IPS DF 19.7 (cell line): Measurements from ENCODE around the gene CYTH2.
A peak's percentile ranks its signal among the peaks of the same experiment; 100 is the strongest.

ENCODE experiments used
- DNase-seq: peaks from one replicate; pipeline ENCODE4 v3.0.0-alpha.2; 2013; ENCODE audit warnings: low read depth, low spot score

Gene CYTH2

DNA sequence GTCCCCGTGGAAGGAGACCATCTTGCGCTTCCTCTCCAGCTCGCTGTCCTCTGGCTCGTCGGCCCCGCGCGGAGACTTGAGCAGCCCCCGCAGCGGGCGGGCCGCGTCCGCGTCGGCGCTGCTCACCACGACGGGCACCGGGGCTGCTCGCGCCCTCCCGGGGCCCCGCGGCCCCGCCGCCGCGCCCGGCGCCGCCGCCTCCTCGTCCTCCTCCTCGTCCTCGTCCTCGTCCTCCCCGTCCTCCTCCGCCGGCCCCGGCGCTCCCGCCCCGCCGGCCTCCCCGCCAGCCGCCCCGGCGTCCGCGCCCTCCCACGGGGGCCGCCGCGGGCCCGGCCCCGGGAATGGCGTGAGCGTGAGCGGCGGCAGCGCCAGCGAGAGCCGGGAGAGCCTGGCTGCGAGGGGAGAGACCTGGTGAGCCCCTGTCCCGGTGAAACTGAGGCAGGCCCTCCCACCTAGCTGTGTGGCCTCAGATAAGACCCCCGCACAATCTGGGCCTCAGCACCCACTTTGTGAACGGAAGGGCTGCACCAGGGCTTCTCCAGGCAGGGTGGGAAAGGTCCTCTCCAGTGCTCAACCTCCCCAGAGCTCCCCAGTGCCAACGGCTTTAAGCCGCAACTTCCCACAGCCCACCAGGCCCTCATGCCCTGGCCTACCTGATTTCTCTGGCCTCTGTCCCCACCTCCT, 24.7 kb downstream of the CYTH2 start:
- no peak for DNase-seq

DNA sequence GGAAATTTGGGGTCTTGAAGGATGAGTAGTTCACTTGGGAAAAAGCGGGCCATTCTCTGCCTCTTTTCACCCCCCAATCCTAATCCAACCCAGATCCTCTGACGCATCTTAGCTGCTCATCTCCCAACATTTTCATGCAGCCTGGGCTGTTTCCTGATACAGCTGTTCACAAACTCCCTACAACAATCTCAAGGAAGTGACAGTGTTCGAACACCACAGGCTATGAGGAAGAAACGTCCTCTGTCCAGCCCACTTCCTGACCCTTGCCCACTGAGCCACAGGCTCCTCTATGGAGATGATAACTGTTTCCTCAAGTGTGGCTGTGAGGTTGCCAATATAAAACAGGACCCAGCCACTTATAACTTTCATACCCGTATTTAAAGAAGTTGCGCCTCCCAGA, 26.2 kb downstream of the CYTH2 start:
- DNase-seq: no peak

DNA sequence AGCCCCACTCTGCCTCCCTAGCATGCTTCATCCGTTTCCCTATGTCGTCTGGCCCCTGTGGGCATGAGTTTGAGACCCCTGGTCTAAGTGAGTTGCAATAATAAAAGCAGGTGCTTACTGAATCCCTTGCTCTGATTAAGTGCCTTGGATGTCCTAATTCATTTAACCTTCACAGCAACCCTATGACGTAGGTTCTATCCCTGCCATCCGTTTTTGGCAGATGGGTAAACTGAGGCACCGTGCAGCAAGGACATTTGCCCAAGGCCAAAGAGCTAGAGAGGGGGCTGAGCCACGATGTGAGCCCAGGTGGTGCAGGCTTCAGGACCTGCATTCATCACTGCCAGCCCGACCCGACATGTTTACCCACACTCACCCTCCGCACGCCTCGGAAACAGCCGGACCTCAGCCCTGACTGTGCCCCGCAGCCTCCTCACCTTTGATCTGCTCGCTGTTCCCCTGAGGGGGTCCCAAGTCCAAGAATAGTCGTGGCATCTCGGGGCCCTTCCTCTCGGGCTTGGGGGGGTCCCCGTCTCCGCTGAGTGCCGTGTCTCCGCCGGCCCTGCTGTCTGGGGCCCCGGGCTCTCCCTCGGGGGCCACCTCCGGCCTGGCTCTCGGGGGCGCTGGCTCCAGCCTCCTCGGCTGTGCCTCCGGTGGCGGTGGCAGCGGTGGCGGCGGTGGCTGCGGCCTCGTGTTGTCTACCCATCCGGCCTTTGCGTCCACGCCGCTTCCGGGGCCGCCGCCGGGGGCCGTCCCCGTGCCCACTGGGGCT, 28.0 kb downstream of the CYTH2 start:
- no peak for DNase-seq

DNA sequence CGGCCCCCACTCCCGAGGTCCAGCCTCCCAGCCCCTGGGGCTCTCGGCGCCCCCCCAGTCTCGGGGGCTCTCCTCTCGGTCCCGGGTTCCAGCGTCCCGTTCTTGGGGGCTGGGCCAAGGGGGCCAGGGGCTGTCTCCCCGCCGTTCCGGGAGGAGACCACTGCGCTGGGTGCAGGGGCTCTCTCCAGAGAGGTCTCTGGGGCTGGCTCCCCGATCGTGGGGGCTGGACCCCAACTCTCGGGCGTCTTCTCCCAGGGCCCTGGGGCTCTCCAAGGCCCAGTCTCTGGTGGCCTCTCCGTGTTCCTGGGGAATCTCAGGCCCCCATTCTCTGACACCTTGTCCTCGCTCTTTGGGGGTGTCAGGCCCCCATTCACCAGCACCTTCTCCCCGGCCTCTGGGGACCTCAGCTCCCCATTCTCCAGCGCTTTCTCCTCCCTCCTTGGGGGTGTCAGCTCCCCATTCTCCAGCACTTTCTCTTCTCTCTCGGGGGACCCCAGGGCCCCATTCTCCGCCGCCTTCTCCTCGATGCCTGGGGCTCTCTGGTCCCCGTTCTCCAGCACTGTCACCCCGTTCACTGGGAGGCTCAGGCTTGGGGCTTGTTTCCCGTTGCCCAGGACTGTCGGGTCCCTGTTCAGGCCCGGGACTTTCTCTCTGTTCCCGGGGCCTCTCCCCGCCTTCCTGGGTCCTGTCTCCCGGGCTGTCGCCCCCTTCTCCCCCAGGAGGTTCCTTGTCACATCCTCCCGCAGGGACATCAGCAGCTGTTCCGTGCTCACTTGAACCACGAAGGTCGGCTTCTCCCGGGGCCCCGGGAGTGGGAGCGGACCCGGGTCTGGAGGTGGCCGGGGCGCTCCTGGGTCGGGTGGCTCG, 28.8 kb downstream of the CYTH2 start:
- DNase-seq: no peak

- no peak for DNase-seq
Observed at GRCh38 chr19:48498595-48499311, 29.6 kb downstream of the CYTH2 start.

- DNase-seq: no peak
Observed at GRCh38 chr19:48499316-48500090, 30.3 kb downstream of the CYTH2 start.

GRCh38 chr19:48500830-48501493, 31.8 kb downstream of the CYTH2 start:
- no peak for DNase-seq

GRCh38 chr19:48501494-48502349, 32.6 kb downstream of the CYTH2 start:
- DNase-seq: peak; percentile 95

- no peak for DNase-seq
Observed at GRCh38 chr19:48502350-48503018, 33.3 kb downstream of the CYTH2 start.

DNA sequence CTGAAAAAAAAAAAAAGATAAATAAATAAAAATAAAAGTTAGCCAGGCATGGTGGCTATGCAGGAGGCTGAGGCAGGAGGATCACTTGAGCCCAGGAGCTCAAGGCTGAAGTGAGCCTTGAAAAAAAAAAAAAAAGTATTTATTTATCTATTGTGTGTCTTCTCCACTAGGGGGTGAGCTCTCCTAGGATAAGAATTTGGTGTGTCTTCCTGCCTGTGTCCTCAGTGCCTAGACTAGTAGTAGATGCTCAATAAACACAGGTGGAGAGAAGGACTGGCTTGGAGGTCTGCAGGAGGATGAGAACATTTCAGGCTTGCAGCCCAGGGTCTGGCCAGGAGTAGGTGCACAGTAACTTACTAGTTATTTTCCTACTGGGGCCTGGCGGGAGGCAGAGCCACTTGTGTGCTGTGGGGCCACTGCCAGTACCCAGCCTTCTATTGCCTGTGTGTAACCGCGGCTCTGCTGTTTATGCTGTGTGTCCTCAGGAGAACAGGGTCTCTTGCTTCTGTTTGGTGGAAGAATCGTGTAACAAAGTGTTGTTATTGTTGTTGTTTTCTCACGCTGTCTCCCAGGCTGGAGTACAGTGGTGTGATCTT, 37.1 kb downstream of the CYTH2 start:
- no peak for DNase-seq

- DNase-seq: no peak
Observed at GRCh38 chr19:48507911-48508439, 38.8 kb downstream of the CYTH2 start.

- DNase-seq: no peak
Observed at GRCh38 chr19:48508729-48509411, 39.7 kb downstream of the CYTH2 start.

DNA sequence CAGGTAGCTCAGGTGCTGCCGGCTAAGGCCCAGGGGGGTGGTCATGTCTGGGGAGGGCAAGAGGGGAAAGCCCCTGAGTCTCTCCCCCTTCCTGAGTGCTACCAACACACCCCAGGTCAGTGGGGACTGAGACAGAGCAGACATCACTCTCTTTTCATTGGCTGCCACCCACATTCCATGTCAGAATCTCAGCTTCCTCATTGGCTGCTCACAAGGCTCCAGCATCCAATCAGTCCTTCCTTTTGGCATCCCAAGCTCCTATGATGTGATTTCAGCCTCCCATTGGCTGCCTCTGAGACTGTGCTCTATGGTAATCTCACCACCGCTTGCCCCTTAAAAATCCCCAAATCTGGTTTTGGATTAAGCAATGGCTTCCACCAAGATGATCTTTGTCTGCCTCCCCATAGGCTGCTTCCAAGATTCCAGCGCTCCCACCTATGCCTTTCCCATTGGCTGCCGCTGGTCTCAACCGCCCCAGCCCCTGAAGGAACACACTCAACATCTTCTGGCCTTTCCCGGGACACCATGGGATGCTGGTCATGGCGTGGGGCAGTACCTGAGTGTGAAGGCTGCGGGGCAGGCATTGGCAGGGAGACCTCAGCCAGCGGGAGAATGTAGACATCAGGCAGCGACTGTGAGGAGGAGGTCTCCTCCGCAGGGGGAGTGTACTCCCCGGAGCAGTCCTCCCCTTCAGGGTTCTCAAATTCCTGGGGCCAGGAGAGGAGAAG, 40.5 kb downstream of the CYTH2 start:
- DNase-seq: no peak

GRCh38 chr19:48510421-48511268, 41.5 kb downstream of the CYTH2 start:
- DNase-seq: peak; percentile 59

GRCh38 chr19:48511321-48511731, 42.2 kb downstream of the CYTH2 start:
- DNase-seq: no peak
